Measurements from ENCODE around the gene CBLB.

DNA sequence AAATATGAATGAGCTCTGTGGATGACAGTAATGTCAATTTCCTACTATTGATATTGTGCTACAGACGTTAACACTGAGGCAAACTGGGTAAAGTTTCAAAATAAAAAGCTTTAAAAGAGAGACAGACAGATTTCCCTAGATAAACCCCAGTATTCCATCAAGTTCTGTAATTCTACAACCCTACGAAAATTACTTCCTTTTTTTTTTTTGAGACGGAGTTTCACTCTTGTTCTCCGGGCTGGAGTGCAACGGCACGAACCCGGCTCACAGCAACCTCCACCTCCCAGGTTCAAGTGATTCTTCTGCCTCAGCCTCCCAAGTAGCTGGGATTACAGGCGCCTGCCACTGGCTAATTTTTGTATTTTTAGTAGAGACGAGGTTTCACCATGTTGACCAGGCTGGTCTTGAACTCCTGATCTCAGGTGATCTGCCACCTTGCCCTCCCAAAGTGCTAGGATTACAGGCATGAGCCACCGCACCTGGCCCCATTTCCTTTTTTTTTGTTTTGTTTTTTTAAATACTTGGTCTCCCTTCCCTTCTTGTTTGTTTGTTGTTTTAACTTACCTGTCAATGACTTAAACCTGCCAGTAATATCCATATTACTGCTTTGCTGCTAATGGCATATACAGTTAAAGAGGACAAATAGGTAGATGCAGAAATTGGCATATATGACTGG, 57.2 kb downstream of the CBLB start:
- TF ChIP-seq, protein P1, sequence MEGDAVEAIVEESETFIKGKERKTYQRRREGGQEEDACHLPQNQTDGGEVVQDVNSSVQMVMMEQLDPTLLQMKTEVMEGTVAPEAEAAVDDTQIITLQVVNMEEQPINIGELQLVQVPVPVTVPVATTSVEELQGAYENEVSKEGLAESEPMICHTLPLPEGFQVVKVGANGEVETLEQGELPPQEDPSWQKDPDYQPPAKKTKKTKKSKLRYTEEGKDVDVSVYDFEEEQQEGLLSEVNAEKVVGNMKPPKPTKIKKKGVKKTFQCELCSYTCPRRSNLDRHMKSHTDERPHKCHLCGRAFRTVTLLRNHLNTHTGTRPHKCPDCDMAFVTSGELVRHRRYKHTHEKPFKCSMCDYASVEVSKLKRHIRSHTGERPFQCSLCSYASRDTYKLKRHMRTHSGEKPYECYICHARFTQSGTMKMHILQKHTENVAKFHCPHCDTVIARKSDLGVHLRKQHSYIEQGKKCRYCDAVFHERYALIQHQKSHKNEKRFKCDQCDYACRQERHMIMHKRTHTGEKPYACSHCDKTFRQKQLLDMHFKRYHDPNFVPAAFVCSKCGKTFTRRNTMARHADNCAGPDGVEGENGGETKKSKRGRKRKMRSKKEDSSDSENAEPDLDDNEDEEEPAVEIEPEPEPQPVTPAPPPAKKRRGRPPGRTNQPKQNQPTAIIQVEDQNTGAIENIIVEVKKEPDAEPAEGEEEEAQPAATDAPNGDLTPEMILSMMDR (IDR thresholded peaks at IDR 0.05; ENCODE audit: low read depth, low read length, missing input control) = no peak
- TF ChIP-seq, protein P2, sequence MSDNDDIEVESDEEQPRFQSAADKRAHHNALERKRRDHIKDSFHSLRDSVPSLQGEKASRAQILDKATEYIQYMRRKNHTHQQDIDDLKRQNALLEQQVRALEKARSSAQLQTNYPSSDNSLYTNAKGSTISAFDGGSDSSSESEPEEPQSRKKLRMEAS (IDR thresholded peaks at IDR 0.05) = no peak
- no peak for TF ChIP-seq GABPA (IDR thresholded peaks at IDR 0.05 in 1 of 2, conservative IDR thresholded peaks at IDR 0.05 in 1 of 2)
- no peak for TF ChIP-seq HNF4G (IDR thresholded peaks at IDR 0.05)
- TF ChIP-seq, protein P3, sequence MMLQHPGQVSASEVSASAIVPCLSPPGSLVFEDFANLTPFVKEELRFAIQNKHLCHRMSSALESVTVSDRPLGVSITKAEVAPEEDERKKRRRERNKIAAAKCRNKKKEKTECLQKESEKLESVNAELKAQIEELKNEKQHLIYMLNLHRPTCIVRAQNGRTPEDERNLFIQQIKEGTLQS (IDR thresholded peaks at IDR 0.05) = no peak
